OCI-LY1 (cell line): ENCODE results near the gene FAM89B.
"Not testable (repeated sequence)": the region's sequence is repeated elsewhere in the genome, so short reads cannot be mapped to it uniquely, and the experiment has no call there.

ENCODE experiments used
- H2AFZ ChIP-seq: fragments of 200-600 bp; sonication (generic), shearing (Covaris generic); 2 replicates; pipeline ENCODE4 v1.6.0; 2014; ENCODE audit warnings: antibody characterized with exemption, mild to moderate bottlenecking, low read length
- H3F3A ChIP-seq: fragments of 200-600 bp; sonication (generic), shearing (Covaris generic); 2 replicates; pipeline ENCODE4 v1.6.0; 2014; ENCODE audit warnings: mild to moderate bottlenecking, antibody characterized with exemption, low read length, moderate library complexity; ENCODE audit not compliant: insufficient read depth
- H3K27ac ChIP-seq: fragments of 200-600 bp; sonication (generic); 2 replicates; pipeline ENCODE4 v1.5.1; 2014; ENCODE audit warnings: low read length, mixed run types, mild to moderate bottlenecking, low read depth; ENCODE audit not compliant: poor library complexity, severe bottlenecking
- H3K27me3 ChIP-seq: fragments of 200-600 bp; sonication (generic); 2 replicates; pipeline ENCODE4 v1.6.0; 2014; ENCODE audit warnings: antibody characterized with exemption, mild to moderate bottlenecking, low read length, moderate library complexity; ENCODE audit not compliant: insufficient read depth
- H3K36me3 ChIP-seq: fragments of 200-600 bp; sonication (generic); 2 replicates; pipeline ENCODE4 v1.6.1; 2014; ENCODE audit warnings: mild to moderate bottlenecking, antibody characterized with exemption, low read length, moderate library complexity, mixed read lengths; ENCODE audit not compliant: insufficient read depth
- H3K4me1 ChIP-seq: fragments of 200-600 bp; sonication (generic); 2 replicates; pipeline ENCODE4 v1.5.1; 2014; ENCODE audit warnings: mild to moderate bottlenecking, low read length, moderate library complexity; ENCODE audit not compliant: insufficient read depth, severe bottlenecking
- H3K4me2 ChIP-seq: fragments of 200-600 bp; sonication (generic), shearing (Covaris generic); 2 replicates; pipeline ENCODE4 v1.6.1; 2014; ENCODE audit warnings: low read length
- H3K4me3 ChIP-seq: fragments of 200-600 bp; sonication (generic); 2 replicates; pipeline ENCODE4 v1.5.1; 2014; ENCODE audit warnings: low read length, low read depth, mild to moderate bottlenecking, mixed read lengths; ENCODE audit not compliant: poor library complexity, severe bottlenecking
- H3K79me2 ChIP-seq: fragments of 200-600 bp; shearing (Covaris generic); 2 replicates; pipeline ENCODE4 v1.6.1; 2016; ENCODE audit warnings: mixed run types, low read length, mixed read lengths; ENCODE audit not compliant: insufficient read depth
- H3K9ac ChIP-seq: fragments of 200-600 bp; sonication (generic), shearing (Covaris generic); 2 replicates; pipeline ENCODE4 v1.6.1; 2014; ENCODE audit warnings: mild to moderate bottlenecking, low read length, mixed read lengths
- H3K9me2 ChIP-seq: fragments of 200-600 bp; sonication (generic), shearing (Covaris generic); 2 replicates; pipeline ENCODE4 v1.6.1; 2014; ENCODE audit warnings: low read depth, mild to moderate bottlenecking, low read length, mixed read lengths
- H3K9me3 ChIP-seq: fragments of 200-600 bp; shearing (Covaris generic); 2 replicates; pipeline ENCODE4 v1.6.1; 2014; ENCODE audit warnings: low read length, mixed read lengths
- H4K20me1 ChIP-seq: fragments of 200-600 bp; sonication (generic), shearing (Covaris generic); 2 replicates; pipeline ENCODE4 v1.6.0; 2016; ENCODE audit warnings: mild to moderate bottlenecking, low read length; ENCODE audit not compliant: insufficient read depth
- CTCF ChIP-seq: fragments of 200-600 bp; sonication (generic), shearing (Covaris generic); IDR thresholded peaks from 2 replicates; pipeline ENCODE4 v1.5.1; 2017; ENCODE audit warnings: mild to moderate bottlenecking, antibody characterized with exemption, low read length, moderate library complexity, mixed read lengths
- EZH2 ChIP-seq: fragments of 200-600 bp; sonication (generic), shearing (Covaris generic); IDR thresholded peaks from 2 replicates; pipeline ENCODE4 v1.8.0; 2017; ENCODE audit warnings: borderline replicate concordance, mixed run types, mild to moderate bottlenecking, antibody characterized with exemption, low read length, moderate library complexity, mixed read lengths

Gene FAM89B

GRCh38 chr11:65562788-65563187 lies 9.6 kb upstream of the FAM89B start:
- peaks cover 23% of the 10 kb centered on the region for H3K4me1 ChIP-seq
- no peaks in the 10 kb centered on the region for H3K9me3 ChIP-seq
- no peak overlapping the region for H3K27ac ChIP-seq
- H2AFZ ChIP-seq = no peak overlapping the region
- no peaks in the 10 kb centered on the region for H4K20me1 ChIP-seq
- H3K4me3 ChIP-seq = no peak overlapping the region
- H3K4me2 ChIP-seq = no peak overlapping the region
- no peak for TF ChIP-seq CTCF
- no peak for TF ChIP-seq EZH2
- peaks cover 8% of the 10 kb centered on the region; the same call in 1 of the 2 replicates for H3K27me3 ChIP-seq
- no peaks in the 10 kb centered on the region for H3F3A ChIP-seq
- H3K9me2 ChIP-seq = no peaks in the 10 kb centered on the region
- H3K36me3 ChIP-seq = no peaks in the 10 kb centered on the region
- H3K79me2 ChIP-seq = no peaks in the 10 kb centered on the region
- no peak overlapping the region for H3K9ac ChIP-seq

GRCh38 chr11:65563601-65564000 lies 8.7 kb upstream of the FAM89B start:
- Histone ChIP-seq H3K4me3 (no peak overlapping the region), H3K9me3 (no peaks in the 10 kb centered on the region), H3F3A (no peaks in the 10 kb centered on the region), H4K20me1 (no peaks in the 10 kb centered on the region), H3K27me3 (peaks cover 8% of the 10 kb centered on the region; the same call in 1 of the 2 replicates), H3K4me2 (no peak overlapping the region), H3K4me1 (peaks cover 18% of the 10 kb centered on the region), H3K79me2 (no peaks in the 10 kb centered on the region), H2AFZ (no peak overlapping the region), H3K27ac (no peak overlapping the region), H3K9me2 (no peaks in the 10 kb centered on the region), H3K36me3 (peaks cover 2% of the 10 kb centered on the region; the same call in 1 of the 2 replicates), H3K9ac (no peak overlapping the region)
- TF ChIP-seq CTCF (no peak), EZH2 (no peak)

GRCh38 chr11:65564879-65565559 lies 7.3 kb upstream of the FAM89B start:
- H3K9ac ChIP-seq = not testable (repeated sequence)

More at GRCh38 chr11:65564879-65565559, 7.3 kb upstream of the FAM89B start:
- not testable (repeated sequence) for H3K9me2 ChIP-seq, H3K4me2 ChIP-seq, H2AFZ ChIP-seq, H3K9me3 ChIP-seq, H3K27me3 ChIP-seq, H4K20me1 ChIP-seq, H3F3A ChIP-seq, H3K4me3 ChIP-seq, H3K36me3 ChIP-seq, H3K79me2 ChIP-seq, H3K27ac ChIP-seq
- H3K4me1 ChIP-seq = peaks cover 22% of the 10 kb centered on the region
